Psoas muscle (tissue), 8 donors: ENCODE results near the gene SEC14L5. TPM values are rescaled to one million over a fixed set of nuclear protein-coding genes. Genes with fewer than 3 reads are reported as not detected.

Experiments used
- ATAC-seq, 4 donors: fragments of 200-7000 bp; cut with Tn5 transposase; one replicate each; pipeline ENCODE4 v1.9.1; 2020; ENCODE audit warnings: moderate library complexity in 3 of 4, mild to moderate bottlenecking in 2 of 4
- DNase-seq, 2 donors: peaks; one replicate each; pipeline ENCODE4 v3.0.0-alpha.2; 2020
- H3K27ac ChIP-seq: fragments of 200-600 bp; one replicate; pipeline ENCODE4 v1.8.0; 2022
- H3K27me3 ChIP-seq, 3 donors: fragments of 200-600 bp in 1 of 3; one replicate each; pipeline versions ENCODE4 v1.6.1 to v1.8.0; 2013 to 2022; ENCODE audit warnings: low read length in 2 of 3, mild to moderate bottlenecking in 2 of 3, moderate library complexity in 1 of 3; ENCODE audit not compliant: insufficient read depth in 3 of 3
- H3K36me3 ChIP-seq, 2 donors: fragments of 200-600 bp in 1 of 2; one replicate each; pipeline versions ENCODE4 v1.6.1 to v1.8.0; 2013 to 2022; ENCODE audit warnings: low read depth in 1 of 2, mild to moderate bottlenecking in 1 of 2, moderate library complexity in 1 of 2; ENCODE audit not compliant: insufficient read depth in 1 of 2
- H3K4me1 ChIP-seq: fragments of 200-600 bp; one replicate; pipeline ENCODE4 v1.8.0; 2022
- H3K4me3 ChIP-seq: fragments of 200-600 bp; one replicate; pipeline ENCODE4 v1.8.0; 2022; ENCODE audit warnings: mild to moderate bottlenecking
- H3K9me3 ChIP-seq: fragments of 200-600 bp; one replicate; pipeline ENCODE4 v1.8.0; 2022
- WGBS, 3 donors: extraction: QIAGEN DNeasy Blood & Tissue Kit; methylation state at CpG; one replicate each; pipeline versions ENCODE4 v1.1.6 to v1.1.7; 2013; 5-methylcytosine and 5-hydroxymethylcytosine counted together
- intact Hi-C, 2 donors: fragments of 100-400 bp; cut with DNase I; formaldehyde crosslinking; loops; one replicate each; pipeline versions ENCODE4 v1.11.0 to v1.14.2; 2022
- polyA plus RNA-seq, 3 donors: library from polyadenylated mRNA; stranded (reverse); fragments of 200-250 nt; gene quantifications; one replicate each; pipeline ENCODE4 v1.2.3, GENCODE V29; 2013
- total RNA-seq, 4 donors: library from RNA; stranded (reverse); fragmentation: NEBNext Ultra II Directional in 2 of 4; extraction: Animal tissue kit (Norgen Biotek cat#: 25700) in 2 of 4; gene quantifications; one replicate each; pipeline versions ENCODE4 v1.2.1 to v1.2.4, GENCODE V29; 2021 to 2023
- TF ChIP-seq, protein P1 (sequence below): fragments of 200-600 bp; IDR thresholded peaks from one replicate; pipeline ENCODE4 v1.8.0; 2022; ENCODE audit warnings: antibody characterized with exemption
- donor health status: healthy with polysubstance abuse.
- donor health status: DM: no; HTN: no; CAD: no; lungs with moderate emphysema.
- donor health status: Bipolar disorder and iron deficiency.
- donor health status: healthy.
- donor health status: DM: yes; HTN: yes; CAD: no.
- donor health status: DM: no; HTN: no; CAD: no.
- donor health status: DM: no; HTN: no; CAD: no.
- donor health status: DM: yes; HTN: yes; CAD: no.

The SEC14L5 gene
- total and polyA plus RNA-seq, 7 donors, result 0.23 to 0.88 (median 0.42) TPM

GRCh38 chr16:5020551-5020950 lies 62.4 kb downstream of the SEC14L5 start:
- Histone ChIP-seq H3K27me3 (peaks cover 0 to 3% (median 0%) of the 10 kb centered on the region in 3 donors), H3K36me3 (no peaks in the 10 kb centered on the region), H3K9me3 (no peaks in the 10 kb centered on the region), H3K4me1 (peaks cover 10% of the 10 kb centered on the region), H3K27ac (no peak overlapping the region), H3K4me3 (no peak overlapping the region)
- no peak for ATAC-seq
- WGBS, 3 donors, result 50 to 54% (median 54%) methylated on average over 14 to 15 of the region's 15 CpGs
- no peak for DNase-seq
- intact Hi-C loops, result loop anchor here in 1 of 2 donors (10.0 kb wide), 1 partner anchor 256 kb away; the partner anchor contains the start of gene ZNF500
- TF ChIP-seq, protein P1, sequence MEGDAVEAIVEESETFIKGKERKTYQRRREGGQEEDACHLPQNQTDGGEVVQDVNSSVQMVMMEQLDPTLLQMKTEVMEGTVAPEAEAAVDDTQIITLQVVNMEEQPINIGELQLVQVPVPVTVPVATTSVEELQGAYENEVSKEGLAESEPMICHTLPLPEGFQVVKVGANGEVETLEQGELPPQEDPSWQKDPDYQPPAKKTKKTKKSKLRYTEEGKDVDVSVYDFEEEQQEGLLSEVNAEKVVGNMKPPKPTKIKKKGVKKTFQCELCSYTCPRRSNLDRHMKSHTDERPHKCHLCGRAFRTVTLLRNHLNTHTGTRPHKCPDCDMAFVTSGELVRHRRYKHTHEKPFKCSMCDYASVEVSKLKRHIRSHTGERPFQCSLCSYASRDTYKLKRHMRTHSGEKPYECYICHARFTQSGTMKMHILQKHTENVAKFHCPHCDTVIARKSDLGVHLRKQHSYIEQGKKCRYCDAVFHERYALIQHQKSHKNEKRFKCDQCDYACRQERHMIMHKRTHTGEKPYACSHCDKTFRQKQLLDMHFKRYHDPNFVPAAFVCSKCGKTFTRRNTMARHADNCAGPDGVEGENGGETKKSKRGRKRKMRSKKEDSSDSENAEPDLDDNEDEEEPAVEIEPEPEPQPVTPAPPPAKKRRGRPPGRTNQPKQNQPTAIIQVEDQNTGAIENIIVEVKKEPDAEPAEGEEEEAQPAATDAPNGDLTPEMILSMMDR, result no peak

DNA sequence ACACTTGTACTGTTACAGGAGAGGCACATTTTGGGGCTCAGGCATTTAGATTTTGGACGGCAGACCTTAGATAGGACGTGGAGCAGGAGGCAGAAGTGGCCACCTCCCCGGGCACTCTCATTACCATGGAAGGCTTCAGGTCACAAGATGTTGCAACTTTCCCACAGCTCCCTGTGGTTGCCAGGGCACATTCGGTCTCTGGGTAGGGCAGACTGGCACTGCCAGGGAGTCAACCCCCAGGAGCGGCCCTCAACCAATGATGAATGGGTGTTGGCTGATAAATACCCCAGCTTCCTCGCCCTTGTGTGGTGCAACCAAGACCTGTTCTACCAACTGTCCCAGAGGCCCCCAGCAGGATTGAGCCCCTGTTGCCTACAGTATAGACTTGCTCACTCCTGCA lies 64.4 kb downstream of the SEC14L5 start:
- intact Hi-C loops, result loop anchor here in 1 of 2 donors (10.0 kb wide), 1 partner anchor 258 kb away; the partner anchor contains the start of gene ZNF500
- H3K27ac ChIP-seq, result no peak overlapping the region
- 54 to 71% (median 65%) methylated on average over 6 of the region's 6 CpGs for WGBS, 3 donors

DNA sequence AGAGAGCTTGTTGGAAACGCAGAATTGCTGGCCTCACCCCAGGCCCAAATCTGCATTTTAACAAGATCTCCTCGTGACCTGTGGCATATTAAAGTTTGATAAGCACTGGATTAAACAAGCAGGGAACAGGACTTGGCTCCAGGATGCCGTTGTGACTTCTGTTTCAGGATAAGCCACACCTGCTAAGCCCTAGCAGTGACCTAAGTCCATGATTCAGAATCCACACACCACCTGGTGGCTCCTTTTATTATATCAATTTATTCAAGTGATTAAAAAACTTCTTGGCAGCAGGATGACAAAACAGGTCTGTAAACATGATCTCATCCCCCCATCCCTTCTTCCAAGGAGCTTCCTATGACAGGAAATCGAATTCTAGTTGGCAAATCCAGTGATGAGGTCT lies 66.5 kb downstream of the SEC14L5 start:
- H3K36me3 ChIP-seq, result peaks cover 0 to 18% of the 10 kb centered on the region in 2 donors
- WGBS, 3 donors, result 36 to 51% (median 46%) methylated on average over 4 of the region's 4 CpGs
- TF ChIP-seq, protein P1, result peak; percentile 39
- no peak overlapping the region for H3K27ac ChIP-seq
- peaks cover 10% of the 10 kb centered on the region for H3K4me1 ChIP-seq
- intact Hi-C loops, result loop anchor here in 1 of 2 donors (10.0 kb wide), 1 partner anchor 260 kb away; the partner anchor contains the start of gene ZNF500
- H3K9me3 ChIP-seq, result no peaks in the 10 kb centered on the region
- DNase-seq, result no peak
- peaks cover 0 to 3% (median 0%) of the 10 kb centered on the region in 3 donors for H3K27me3 ChIP-seq
- ATAC-seq, result peak; percentile 55 to 80 (median 74)
- H3K4me3 ChIP-seq, result no peak overlapping the region

More for the DNA sequence above, 64.4 kb downstream of the SEC14L5 start:
- peaks cover 0 to 3% (median 0%) of the 10 kb centered on the region in 3 donors for H3K27me3 ChIP-seq
- DNase-seq (no peak), ATAC-seq (peak; percentile 38 to 77 (median 58))
- no peak overlapping the region for H3K4me3 ChIP-seq
- H3K9me3 ChIP-seq, result no peaks in the 10 kb centered on the region
- TF ChIP-seq, protein P1, result no peak
- peaks cover 0 to 6% of the 10 kb centered on the region in 2 donors for H3K36me3 ChIP-seq
- peaks cover 10% of the 10 kb centered on the region for H3K4me1 ChIP-seq

- Histone ChIP-seq H3K9me3 (no peaks in the 10 kb centered on the region), H3K27ac (no peak overlapping the region), H3K4me3 (no peak overlapping the region), H3K27me3 (peaks cover 0 to 3% (median 0%) of the 10 kb centered on the region in 3 donors), H3K4me1 (peaks cover 10% of the 10 kb centered on the region), H3K36me3 (peaks cover 0 to 23% of the 10 kb centered on the region in 2 donors)
- TF ChIP-seq, protein P1, result peak; percentile 21
- ATAC-seq (peak; percentile 31 to 62 (median 45)), DNase-seq (no peak)
- intact Hi-C loops, result loop anchor here in 1 of 2 donors (10.0 kb wide), 1 partner anchor 260 kb away; the partner anchor contains the start of gene ZNF500
- WGBS, 3 donors, result 26 to 28% (median 27%) methylated on average over 17 of the region's 17 CpGs
These were observed 67.1 kb downstream of the SEC14L5 start for GRCh38 chr16:5025171-5025632.
